Gastroesophageal sphincter (tissue), 3 donors: ENCODE results near the gene TACR2.

Source experiments
- EP300 ChIP-seq: sonication (generic); formaldehyde crosslinking; IDR thresholded peaks from one replicate; pipeline ENCODE4 v1.6.1; 2017; ENCODE audit warnings: antibody characterized with exemption, mild to moderate bottlenecking
- POLR2A ChIP-seq, 2 donors: fragments of 450-650 bp; IDR thresholded peaks; one replicate each; pipeline ENCODE4 v1.6.1; 2017; ENCODE audit warnings: antibody characterized with exemption in 2 of 2, mild to moderate bottlenecking in 2 of 2, moderate library complexity in 1 of 2
- POLR2AphosphoS5 ChIP-seq: sonication (generic); formaldehyde crosslinking; IDR thresholded peaks from one replicate; pipeline ENCODE4 v1.6.1; 2017; ENCODE audit warnings: antibody characterized with exemption
- TF ChIP-seq, protein P1 (sequence below), 4 experiments: fragments of 200-600 bp in 2 of 4; fragments of 450-650 bp in 2 of 4; sonication (generic) in 1 of 4; IDR thresholded peaks; one replicate each; pipeline ENCODE4 v1.5.1; 2017 to 2019; ENCODE audit warnings: antibody characterized with exemption in 4 of 4, mild to moderate bottlenecking in 2 of 4, moderate library complexity in 2 of 4

DNA sequence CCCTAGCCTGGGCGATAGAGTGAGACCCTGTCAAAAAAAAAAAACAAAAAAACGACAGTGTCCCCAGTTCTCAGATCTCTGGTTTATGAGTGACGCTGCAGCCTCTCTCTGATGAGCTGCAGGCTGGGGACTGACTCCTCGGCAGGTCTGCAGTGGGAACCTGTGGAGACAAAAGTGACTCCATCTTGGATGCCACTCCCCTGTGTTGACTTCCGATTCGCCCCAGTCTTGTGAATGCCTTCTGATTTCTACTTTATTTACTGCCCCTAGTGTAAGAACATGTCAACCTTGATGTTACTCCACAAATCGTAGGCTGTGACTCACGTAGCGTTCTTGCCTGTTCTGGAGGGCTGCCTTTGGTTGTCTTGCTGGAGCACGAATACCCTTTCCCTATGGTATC, 6.2 kb downstream of the TACR2 start:
- TF ChIP-seq, protein P1, sequence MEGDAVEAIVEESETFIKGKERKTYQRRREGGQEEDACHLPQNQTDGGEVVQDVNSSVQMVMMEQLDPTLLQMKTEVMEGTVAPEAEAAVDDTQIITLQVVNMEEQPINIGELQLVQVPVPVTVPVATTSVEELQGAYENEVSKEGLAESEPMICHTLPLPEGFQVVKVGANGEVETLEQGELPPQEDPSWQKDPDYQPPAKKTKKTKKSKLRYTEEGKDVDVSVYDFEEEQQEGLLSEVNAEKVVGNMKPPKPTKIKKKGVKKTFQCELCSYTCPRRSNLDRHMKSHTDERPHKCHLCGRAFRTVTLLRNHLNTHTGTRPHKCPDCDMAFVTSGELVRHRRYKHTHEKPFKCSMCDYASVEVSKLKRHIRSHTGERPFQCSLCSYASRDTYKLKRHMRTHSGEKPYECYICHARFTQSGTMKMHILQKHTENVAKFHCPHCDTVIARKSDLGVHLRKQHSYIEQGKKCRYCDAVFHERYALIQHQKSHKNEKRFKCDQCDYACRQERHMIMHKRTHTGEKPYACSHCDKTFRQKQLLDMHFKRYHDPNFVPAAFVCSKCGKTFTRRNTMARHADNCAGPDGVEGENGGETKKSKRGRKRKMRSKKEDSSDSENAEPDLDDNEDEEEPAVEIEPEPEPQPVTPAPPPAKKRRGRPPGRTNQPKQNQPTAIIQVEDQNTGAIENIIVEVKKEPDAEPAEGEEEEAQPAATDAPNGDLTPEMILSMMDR (IDR thresholded peaks at IDR 0.05) = no peak
- TF ChIP-seq POLR2AphosphoS5 (peak; percentile 5), POLR2A (IDR thresholded peaks at IDR 0.05) (no peak), EP300 (no peak)
